GM21528 (cell line): Measurements from ENCODE around the gene JMJD4.

Experiments used
- ATAC-seq: cut with Tn5 transposase; IDR thresholded peaks from one replicate; pipeline ENCODE4 v1.9.1; 2021; ENCODE audit warnings: mild to moderate bottlenecking, moderate library complexity; ENCODE audit not compliant: unreplicated experiment, low FRiP score

JMJD4 gene

GRCh38 chr1:227769047-227769935 lies 34.2 kb upstream of the JMJD4 start:
- ATAC-seq = no peak

- ATAC-seq = no peak
Observed at GRCh38 chr1:227768640-227769039, 33.5 kb upstream of the JMJD4 start.

- no peak for ATAC-seq
Observed at GRCh38 chr1:227768125-227768439, 33.0 kb upstream of the JMJD4 start.

- no peak for ATAC-seq
Observed at GRCh38 chr1:227767401-227768124, 32.5 kb upstream of the JMJD4 start.

GRCh38 chr1:227766653-227767277 lies 31.7 kb upstream of the JMJD4 start:
- ATAC-seq = no peak

DNA sequence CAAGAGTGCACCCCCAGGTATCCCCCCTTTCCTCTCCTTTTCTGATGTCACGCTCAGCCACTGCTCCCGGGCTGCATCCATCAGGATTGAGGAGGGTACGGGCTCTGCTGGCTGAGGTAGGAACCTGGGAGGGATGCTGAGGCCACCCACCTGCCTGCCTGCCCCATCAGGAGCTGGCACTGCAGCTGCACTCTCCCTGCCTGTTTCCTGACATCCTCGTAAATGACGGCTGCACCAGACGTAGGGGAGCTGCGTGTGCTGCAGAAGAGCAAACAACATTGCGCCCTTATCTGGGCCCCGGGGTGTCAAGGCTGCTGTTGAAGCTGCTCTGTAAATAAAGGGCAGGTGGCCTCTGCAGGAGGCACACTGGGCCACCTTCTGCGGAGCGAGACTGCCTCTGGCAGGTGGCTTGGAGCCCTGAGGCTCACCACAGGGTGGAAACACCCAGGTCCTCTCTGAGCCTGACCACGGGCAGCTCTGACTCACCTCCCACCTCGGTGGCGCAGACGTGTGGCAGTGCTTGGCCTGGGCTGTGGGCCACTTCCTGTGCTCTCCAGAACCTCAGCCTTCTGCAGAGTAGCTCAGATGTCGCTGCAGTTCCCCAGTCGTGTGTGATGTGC lies 31.0 kb upstream of the JMJD4 start:
- ATAC-seq = no peak

- no peak for ATAC-seq
Observed at GRCh38 chr1:227765261-227766014, 30.3 kb upstream of the JMJD4 start.

DNA sequence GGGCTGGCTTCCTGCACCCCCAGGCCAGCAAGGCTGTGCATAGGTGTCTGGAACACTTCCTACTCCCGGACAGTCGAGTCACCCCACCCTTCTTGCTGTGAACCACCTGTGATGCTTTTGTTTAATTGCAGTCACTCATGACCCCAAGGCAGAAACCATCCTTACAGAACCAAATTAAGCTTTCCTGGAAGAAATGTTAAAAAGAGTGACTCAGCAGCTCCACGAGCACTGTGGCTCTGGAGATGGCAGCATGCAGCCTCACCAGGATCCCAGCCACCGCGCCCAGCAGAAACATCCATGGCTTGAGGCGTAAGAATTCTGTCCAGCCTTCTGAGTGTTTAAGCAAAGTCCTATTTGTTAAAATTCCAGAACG lies 28.9 kb upstream of the JMJD4 start:
- ATAC-seq = no peak

DNA sequence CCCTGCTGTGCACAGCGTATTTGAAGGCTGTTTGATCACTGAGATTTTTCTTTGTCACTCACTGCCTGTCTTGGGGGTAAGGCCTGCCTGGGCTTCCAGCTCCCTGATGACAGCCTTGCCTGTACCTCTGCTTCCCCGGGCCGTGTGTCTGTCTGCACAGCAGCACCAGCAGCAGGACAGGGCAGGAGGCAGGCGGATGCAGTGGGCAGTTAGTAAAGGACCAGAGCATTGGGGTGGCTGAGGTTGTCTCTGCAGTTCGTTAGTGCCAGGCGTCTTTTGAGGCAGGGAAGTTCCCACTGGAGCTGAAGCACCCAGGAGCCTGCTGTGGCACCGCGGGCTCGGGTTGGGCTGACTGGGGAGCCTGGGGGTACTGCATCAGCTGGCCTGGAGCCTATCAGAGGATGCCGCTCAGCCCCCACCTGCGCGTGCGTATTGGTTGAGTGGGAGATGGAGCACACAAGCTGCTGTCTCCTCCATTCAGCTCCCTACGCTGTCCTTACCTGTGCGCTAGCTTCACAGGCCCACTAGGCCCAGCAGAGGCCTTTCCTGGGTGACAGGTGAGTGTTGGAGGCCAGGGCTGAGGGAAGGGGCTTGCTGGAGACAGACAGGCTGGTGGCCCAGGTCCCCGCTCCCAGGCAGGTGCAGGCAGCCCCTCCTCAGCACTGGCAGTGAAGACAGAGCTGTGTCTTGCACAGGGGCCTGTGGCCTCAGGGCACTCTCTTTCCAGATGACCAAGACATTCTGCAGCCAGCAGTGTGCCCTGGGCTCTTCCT lies 28.3 kb upstream of the JMJD4 start:
- no peak for ATAC-seq

- ATAC-seq = peak; percentile 79
Observed at GRCh38 chr1:227762231-227762911, 27.3 kb upstream of the JMJD4 start.

- no peak for ATAC-seq
Observed at GRCh38 chr1:227761621-227762230, 26.6 kb upstream of the JMJD4 start.

GRCh38 chr1:227760377-227760776 lies 25.3 kb upstream of the JMJD4 start:
- no peak for ATAC-seq

DNA sequence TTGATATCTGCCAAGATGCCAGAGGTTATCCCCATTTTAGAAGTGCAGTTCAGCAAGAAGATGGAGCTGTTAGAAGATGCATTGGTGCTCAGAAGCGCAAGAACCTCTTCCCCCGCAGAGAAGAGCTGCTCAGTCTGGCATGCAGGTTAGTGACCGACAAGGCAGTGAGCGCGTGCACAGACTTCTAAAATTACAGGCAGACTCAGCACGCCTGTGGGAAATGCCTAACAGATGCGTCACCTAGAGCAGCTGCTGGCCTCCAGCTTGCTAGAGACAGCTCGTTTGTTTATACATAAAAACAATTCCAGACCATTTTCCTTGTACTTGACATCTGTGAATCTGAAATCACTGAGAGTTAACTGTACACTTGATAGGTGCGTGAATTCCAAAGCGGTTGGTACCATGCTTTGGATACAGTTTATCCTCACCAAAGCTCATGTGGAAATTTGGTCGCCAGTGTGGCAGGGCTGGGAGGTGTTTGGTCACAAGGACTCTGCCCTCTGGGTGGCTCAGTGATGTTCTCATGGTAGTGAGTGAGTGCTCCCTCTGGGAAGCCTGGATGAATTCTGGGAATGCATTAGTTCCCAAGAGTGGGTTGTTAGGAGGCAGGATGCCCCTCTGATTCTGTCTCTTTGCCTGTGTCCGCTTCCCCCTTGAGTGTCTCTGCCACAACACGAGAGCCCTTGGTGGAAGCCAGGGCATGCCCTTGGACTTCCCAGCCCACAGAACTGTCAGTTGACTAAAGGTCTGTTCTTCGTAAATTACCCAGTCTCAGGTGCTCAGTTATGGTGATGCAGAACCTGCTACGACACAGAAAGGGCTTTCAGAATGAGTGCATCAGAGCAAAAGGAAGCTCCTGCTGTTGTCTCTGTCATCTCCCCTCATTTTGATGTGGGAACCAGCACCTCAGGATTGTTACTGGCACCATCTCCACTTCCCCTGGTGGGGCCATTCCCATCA lies 24.5 kb upstream of the JMJD4 start:
- no peak for ATAC-seq

GRCh38 chr1:227758366-227758765 lies 23.3 kb upstream of the JMJD4 start:
- no peak for ATAC-seq

DNA sequence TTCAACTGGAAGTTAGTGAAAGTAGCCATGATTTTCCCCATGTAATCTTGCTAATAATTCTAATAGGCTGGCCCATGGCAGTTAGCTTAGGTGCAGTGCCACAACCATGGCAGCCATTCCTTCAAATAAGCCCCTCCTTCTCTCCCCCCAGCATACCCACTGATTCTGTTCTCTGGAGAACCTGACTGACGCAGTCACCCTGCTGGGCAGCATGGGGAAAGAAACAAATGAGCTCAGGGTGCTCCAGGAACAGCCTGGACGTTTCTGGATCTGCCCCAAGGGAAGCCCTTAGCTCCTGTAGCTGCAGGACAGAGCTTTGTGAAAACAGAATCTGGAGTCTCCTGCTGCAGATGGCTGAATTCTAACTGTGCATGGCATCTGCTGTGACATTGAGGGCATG lies 22.7 kb upstream of the JMJD4 start:
- ATAC-seq = no peak

DNA sequence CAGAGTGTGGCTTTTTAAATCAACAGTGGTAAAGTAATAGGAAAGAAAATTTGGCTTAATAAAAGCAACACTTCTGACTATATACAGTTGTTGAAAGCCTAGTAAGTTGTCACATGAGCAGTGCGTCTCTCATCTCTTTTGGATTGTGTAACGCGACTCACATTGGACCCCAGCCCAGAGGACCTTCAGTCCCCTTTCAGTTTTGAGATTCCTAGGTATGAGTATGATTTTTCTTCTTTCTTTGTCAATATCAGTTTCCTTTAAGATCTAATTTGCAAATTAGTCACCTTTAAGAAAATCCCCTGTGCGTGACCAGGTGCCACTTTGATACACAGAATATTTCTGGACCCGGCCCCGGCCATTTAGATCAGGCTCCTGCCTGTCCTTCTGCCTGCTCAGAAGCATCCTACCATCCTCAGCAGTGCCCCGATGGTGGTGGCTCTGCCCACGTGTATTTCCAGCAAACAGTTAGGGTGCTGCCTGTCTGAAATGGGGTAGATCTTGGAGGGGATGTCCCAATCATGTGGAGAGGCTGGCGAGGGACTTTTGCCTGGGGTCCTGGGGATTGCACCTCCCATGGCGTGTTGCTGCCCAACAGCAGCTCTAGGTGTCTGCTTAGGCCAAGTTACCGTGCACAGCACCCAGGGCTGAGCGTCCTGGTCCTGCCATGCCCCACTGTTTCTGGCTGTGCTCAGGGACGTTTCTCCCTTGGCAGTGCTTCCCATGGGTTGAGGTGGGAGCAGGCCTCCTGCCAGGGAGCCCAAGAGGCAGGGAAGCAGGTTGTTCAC lies 21.3 kb upstream of the JMJD4 start:
- no peak for ATAC-seq

DNA sequence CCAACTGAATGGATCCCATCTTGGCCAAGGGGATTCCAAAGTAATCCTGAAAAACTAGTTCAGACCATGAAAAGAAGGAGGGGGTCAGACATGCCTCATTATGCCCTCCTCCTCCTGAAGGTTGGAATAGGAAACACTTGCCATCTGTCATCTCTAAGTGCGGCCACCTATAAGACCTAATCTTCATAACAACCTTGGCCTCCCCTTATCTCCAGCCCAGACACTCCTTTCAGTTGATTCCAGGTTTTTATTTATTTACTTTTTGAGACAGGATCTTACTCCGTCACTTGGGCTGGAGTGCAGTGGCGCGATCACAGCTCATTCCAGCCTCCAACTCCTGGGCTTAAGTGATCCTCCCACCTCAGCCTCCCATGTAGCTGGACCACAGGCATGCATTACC lies 19.9 kb upstream of the JMJD4 start:
- no peak for ATAC-seq
